Right lobe of liver (tissue), 4 donors: ENCODE data around the gene TNFAIP6.

Source experiments
- POLR2A ChIP-seq: fragments of 450-650 bp; IDR thresholded peaks from one replicate; pipeline ENCODE4 v1.6.1; 2017; ENCODE audit warnings: antibody characterized with exemption, mild to moderate bottlenecking
- TF ChIP-seq, protein P1 (sequence below), 4 donors: fragments of 200-600 bp in 3 of 4; fragments of 450-650 bp in 1 of 4; IDR thresholded peaks; one replicate each; pipeline versions ENCODE4 v1.5.1 to v1.8.0; 2016 to 2022; ENCODE audit warnings: antibody characterized with exemption in 4 of 4, mild to moderate bottlenecking in 2 of 4
- donor health status: DM: no; HTN: no; CAD: no.
- donor health status: DM: no; HTN: no; CAD: no.
- donor health status: DM: no; HTN: yes; CAD: no.

DNA sequence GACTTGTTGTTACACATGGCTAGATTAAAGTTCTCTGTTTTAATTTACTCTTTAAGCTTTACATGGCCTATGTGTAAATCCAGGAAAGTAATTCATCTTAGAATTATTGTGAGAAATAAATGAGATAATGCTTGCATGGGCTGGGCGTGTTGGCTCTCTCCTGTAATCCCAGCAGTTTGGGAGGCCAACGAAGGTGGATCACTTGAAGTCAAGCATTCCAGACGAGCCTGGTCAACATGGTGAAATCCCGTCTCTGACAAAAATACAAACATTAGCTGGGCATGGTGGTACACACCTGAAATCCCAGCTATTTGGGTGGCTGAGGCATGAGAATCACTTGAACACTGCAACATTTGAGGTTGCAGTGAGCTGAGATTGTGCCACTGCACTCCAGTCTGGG, 48.0 kb downstream of the TNFAIP6 start:
- TF ChIP-seq, protein P1, sequence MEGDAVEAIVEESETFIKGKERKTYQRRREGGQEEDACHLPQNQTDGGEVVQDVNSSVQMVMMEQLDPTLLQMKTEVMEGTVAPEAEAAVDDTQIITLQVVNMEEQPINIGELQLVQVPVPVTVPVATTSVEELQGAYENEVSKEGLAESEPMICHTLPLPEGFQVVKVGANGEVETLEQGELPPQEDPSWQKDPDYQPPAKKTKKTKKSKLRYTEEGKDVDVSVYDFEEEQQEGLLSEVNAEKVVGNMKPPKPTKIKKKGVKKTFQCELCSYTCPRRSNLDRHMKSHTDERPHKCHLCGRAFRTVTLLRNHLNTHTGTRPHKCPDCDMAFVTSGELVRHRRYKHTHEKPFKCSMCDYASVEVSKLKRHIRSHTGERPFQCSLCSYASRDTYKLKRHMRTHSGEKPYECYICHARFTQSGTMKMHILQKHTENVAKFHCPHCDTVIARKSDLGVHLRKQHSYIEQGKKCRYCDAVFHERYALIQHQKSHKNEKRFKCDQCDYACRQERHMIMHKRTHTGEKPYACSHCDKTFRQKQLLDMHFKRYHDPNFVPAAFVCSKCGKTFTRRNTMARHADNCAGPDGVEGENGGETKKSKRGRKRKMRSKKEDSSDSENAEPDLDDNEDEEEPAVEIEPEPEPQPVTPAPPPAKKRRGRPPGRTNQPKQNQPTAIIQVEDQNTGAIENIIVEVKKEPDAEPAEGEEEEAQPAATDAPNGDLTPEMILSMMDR (IDR thresholded peaks at IDR 0.05): no peak
- no peak for TF ChIP-seq POLR2A
